K562 (cell line): Measurements from ENCODE around the gene CERS5. TPM values are rescaled to one million over a fixed set of nuclear protein-coding genes. Genes with fewer than 3 reads are reported as not detected.

ENCODE experiments used
- CEBPB ChIP-seq: fragments of 450-650 bp; IDR thresholded peaks from 2 replicates; pipeline ENCODE4 v1.6.1; 2016; ENCODE audit warnings: missing genetic modification characterization, missing compliant biosample characterization
- CREBBP ChIP-seq: IDR thresholded peaks from one replicate; pipeline ENCODE4 v1.6.1; 2012; ENCODE audit warnings: low read depth, mild to moderate bottlenecking, control low read depth, inconsistent platforms, low read length
- HNRNPK ChIP-seq: fragments of 200-400 bp; formaldehyde crosslinking; IDR thresholded peaks from one replicate; pipeline ENCODE4 v1.6.1; 2018; ENCODE audit warnings: mild to moderate bottlenecking, low read depth, low read length; ENCODE audit not compliant: poor library complexity, severe bottlenecking
- SIN3A ChIP-seq, 2 experiments: fragments of 150-350 bp in 1 of 2; IDR thresholded peaks; 2 replicates each; pipeline ENCODE4 v1.6.1; 2011 to 2016; ENCODE audit warnings: borderline replicate concordance in 2 of 2, low read depth in 2 of 2, low read length in 2 of 2, mild to moderate bottlenecking in 2 of 2, moderate library complexity in 2 of 2; ENCODE audit not compliant: control insufficient read depth in 1 of 2
- THRA ChIP-seq: fragments of 450-650 bp; IDR thresholded peaks from 2 replicates; pipeline ENCODE4 v1.6.1; 2017; ENCODE audit warnings: mild to moderate bottlenecking, moderate library complexity
- polyA plus RNA-seq, 8 experiments: library from polyadenylated mRNA; depleted of rRNA in 4 of 8; stranded (reverse) in 5 of 8; unstranded in 3 of 8; fragments of >200 nt; fragmentation: Nextera tagmentation in 2 of 8; fragmentation: Illumina TruSeq in 1 of 8; extraction: Ambion mirVana in 2 of 8; extraction: Trizol in 1 of 8; gene quantifications; 2 replicates each; pipeline versions ENCODE4 v1.2.1 to v1.2.3, GENCODE V29; 2011 to 2014; ENCODE audit warnings: inconsistent platforms in 1 of 8, missing spikeins in 1 of 8
- total RNA-seq, 7 experiments: library from RNA; depleted of rRNA in 6 of 7; stranded (reverse); fragments of >200 nt in 6 of 7; fragmentation: Illumina TruSeq in 2 of 7; extraction: Trizol in 2 of 7; gene quantifications; 2 replicates each; pipeline versions ENCODE4 v1.2.1 to v1.2.3, GENCODE V29; 2011 to 2021; ENCODE audit warnings: low replicate concordance in 1 of 7
- TF ChIP-seq, protein P1 (sequence below): fragments of 450-650 bp; IDR thresholded peaks from 2 replicates; pipeline ENCODE4 v1.6.1; 2016; ENCODE audit warnings: low read depth
- TF ChIP-seq, protein P2 (sequence below): fragments of 250-450 bp; sonication (Bioruptor Pico); IDR thresholded peaks from 2 replicates; pipeline ENCODE4 v1.6.1; 2021; ENCODE audit warnings: mild to moderate bottlenecking

The CERS5 gene
- total and polyA plus RNA-seq, 9 of the 15 experiments (the other 6 are each of a cell fraction or from before 2014, with no cell fraction given) = 6.1 to 47.5 (median 17.8) TPM

DNA sequence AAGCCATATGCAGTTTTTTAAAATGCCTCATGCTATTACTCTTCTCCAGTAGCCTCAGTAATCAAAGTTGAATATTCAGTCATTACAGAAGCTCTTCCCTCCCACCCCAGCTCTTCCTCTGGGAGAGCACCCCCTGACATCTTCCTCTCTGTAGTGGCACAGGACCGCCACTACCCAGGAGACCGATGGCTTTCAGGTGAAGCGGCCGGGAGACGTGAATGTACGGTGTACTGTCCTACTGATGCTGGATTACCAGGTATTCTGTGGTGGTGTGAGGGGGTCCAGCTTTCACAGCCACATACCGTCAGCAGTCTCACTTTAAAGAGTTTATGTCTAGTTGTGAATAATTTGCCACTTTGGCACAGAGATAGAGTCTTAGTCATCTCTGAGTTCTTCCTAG is 77.4 kb downstream of the CERS5 start (continued):
- TF ChIP-seq, protein P1, sequence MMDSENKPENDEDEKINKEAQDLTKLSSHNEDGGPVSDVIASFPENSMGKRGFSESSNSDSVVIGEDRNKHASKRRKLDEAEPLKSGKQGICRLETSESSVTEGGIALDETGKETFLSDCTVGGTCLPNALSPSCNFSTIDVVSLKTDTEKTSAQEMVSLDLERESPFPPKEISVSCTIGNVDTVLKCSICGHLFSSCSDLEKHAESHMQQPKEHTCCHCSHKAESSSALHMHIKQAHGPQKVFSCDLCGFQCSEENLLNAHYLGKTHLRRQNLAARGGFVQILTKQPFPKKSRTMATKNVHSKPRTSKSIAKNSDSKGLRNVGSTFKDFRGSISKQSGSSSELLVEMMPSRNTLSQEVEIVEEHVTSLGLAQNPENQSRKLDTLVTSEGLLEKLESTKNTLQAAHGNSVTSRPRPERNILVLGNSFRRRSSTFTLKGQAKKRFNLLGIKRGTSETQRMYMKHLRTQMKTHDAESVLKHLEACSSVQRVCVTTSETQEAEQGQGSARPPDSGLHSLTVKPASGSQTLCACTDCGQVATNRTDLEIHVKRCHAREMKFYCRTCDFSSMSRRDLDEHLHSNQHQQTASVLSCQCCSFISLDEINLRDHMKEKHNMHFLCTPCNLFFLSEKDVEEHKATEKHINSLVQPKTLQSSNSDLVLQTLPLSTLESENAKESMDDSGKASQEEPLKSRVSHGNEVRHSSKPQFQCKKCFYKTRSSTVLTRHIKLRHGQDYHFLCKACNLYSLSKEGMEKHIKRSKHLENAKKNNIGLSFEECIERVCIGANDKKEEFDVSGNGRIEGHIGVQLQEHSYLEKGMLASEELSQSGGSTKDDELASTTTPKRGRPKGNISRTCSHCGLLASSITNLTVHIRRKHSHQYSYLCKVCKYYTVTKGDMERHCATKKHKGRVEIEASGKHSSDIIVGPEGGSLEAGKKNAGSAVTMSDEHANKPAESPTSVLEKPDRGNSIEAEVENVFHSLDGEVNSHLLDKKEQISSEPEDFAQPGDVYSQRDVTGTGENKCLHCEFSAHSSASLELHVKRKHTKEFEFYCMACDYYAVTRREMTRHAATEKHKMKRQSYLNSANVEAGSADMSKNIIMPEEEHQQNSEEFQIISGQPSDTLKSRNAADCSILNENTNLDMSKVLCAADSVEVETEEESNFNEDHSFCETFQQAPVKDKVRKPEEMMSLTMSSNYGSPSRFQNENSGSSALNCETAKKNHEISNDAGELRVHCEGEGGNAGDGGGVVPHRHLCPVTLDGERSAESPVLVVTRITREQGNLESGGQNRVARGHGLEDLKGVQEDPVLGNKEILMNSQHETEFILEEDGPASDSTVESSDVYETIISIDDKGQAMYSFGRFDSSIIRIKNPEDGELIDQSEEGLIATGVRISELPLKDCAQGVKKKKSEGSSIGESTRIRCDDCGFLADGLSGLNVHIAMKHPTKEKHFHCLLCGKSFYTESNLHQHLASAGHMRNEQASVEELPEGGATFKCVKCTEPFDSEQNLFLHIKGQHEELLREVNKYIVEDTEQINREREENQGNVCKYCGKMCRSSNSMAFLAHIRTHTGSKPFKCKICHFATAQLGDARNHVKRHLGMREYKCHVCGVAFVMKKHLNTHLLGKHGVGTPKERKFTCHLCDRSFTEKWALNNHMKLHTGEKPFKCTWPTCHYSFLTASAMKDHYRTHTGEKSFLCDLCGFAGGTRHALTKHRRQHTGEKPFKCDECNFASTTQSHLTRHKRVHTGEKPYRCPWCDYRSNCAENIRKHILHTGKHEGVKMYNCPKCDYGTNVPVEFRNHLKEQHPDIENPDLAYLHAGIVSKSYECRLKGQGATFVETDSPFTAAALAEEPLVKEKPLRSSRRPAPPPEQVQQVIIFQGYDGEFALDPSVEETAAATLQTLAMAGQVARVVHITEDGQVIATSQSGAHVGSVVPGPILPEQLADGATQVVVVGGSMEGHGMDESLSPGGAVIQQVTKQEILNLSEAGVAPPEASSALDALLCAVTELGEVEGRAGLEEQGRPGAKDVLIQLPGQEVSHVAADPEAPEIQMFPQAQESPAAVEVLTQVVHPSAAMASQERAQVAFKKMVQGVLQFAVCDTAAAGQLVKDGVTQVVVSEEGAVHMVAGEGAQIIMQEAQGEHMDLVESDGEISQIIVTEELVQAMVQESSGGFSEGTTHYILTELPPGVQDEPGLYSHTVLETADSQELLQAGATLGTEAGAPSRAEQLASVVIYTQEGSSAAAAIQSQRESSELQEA = no peak
- TF ChIP-seq CREBBP (no peak), HNRNPK (no peak), THRA (no peak), SIN3A (IDR thresholded peaks at IDR 0.05; ENCODE audit: borderline replicate concordance in 2 of 2, control insufficient read depth in 1 of 2, low read depth in 2 of 2, low read length in 2 of 2) (no peak), CEBPB (tag) (no peak)
- TF ChIP-seq, protein P2, sequence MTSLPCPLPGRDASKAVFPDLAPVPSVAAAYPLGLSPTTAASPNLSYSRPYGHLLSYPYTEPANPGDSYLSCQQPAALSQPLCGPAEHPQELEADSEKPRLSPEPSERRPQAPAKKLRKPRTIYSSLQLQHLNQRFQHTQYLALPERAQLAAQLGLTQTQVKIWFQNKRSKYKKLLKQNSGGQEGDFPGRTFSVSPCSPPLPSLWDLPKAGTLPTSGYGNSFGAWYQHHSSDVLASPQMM (CRISPR knock-in tag) = no peak
